Left forelimb (tissue), 1 donor: Measurements from ENCODE around the gene SNAP25.

Experiments used
- DNase-seq: peaks from one replicate; pipeline ENCODE4 v3.0.0-alpha.2; 2018; ENCODE audit warnings: low spot score

The SNAP25 gene

DNA sequence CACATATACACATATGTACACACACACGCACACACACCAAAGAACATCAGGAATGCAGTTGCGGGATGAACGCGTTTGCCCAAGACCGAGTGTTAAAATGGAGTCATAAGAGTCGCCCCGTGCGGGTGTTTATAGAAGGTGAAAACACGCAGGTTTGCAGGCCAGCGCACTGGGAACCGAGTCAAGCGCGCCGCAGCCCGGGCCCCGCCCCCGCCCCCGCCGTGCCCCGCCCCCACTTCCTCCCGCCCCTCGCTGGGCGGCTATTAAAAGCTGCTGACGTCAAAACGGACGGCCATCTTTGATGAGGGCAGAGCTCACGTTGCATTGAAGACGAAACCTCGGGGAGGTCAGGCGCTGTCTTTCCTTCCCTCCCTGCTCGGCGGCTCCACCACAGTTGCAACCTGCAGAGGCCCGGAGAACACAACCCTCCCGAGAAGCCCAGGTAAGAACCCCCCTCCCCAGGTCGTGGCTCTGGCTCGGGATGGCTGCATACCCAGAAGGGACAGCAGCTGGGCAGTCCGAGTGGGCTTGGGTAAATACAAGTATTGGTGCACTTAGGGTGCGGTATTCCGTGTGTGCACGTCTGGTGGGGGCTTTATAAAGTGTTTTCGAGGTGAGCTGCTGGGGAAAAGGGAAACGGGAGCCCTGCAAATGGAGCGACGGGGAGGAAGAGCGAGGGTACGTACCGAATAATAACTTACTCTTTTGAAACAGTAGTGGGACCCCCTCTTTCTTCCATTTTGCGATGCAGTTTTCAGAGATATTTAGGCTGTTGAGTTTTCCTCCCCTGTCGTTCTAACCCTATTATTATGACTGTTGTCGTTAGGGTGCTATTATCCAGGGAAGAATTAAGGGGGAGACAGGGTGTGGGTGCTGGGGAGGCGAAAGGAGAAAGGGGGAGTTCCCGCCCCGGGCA, at the start of gene SNAP25:
TSS of gene SNAP25 (plus strand) at position 295 of the 916 bp plus-strand sequence. CDS start 56,662 bp downstream, outside the sequence.
- DNase-seq, result peak; percentile 88

DNA sequence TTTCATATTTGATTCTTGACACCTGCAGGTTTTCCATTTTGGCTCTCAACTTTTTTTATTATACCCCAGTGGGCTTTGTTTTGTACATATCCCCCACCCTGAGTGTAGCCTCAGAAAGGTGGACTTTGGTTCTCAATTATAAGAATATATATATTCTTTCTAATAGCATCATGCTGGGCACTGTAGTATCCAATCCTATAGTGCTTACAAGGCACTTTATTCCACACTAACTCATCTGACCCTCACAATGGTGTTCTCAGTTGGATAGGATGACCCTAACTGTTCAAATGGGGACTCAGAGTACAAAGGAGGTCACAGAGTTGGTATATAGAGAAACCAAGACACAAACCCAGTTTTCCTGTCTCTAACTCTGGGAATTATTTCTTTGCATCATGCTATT, 48.9 kb upstream of the SNAP25 start:
- no peak for DNase-seq

- no peak for DNase-seq
Observed at GRCh38 chr20:10170261-10170660, 48.4 kb upstream of the SNAP25 start.

- no peak for DNase-seq
Observed at GRCh38 chr20:10171864-10172751, 46.5 kb upstream of the SNAP25 start.

GRCh38 chr20:10172998-10173655, 45.5 kb upstream of the SNAP25 start:
- no peak for DNase-seq

DNA sequence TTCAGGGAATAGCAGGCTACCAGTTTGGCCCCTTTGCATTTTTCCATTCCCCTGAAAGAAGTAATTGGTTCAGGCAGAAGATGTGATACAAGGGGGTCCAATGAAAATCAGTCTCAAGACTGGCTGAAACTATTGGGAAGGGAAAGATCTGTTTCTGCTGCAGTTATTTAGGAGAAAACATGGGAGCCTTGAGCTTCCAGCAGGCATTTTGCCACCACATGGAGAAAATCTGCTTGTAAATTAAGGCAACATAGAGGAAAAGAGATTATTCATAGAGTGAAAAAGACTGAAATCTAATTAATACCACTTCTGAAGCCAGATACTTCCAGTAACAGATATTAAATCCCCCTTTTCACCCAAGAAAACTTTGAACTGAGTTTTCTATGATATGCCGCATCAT, 44.2 kb upstream of the SNAP25 start:
- no peak for DNase-seq

DNA sequence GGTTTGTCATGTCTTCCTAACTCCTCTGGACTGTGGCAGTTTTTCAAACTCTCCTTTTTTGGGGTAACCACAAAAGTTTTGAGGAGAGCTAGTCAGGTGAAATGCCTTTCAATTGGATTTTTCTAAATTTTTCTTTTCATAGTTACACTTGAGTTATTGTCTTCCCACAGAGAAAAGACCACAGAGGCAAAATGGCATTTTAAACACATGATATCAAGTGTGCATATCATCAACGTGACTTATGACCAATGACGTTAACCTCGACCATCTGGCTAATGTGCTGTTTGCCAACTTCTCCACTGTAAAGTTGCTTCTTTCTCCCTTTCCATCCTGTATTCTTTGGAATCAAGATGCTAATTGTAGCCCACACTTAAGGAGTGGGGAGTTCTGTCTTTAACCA, 41.3 kb upstream of the SNAP25 start:
- no peak for DNase-seq

DNA sequence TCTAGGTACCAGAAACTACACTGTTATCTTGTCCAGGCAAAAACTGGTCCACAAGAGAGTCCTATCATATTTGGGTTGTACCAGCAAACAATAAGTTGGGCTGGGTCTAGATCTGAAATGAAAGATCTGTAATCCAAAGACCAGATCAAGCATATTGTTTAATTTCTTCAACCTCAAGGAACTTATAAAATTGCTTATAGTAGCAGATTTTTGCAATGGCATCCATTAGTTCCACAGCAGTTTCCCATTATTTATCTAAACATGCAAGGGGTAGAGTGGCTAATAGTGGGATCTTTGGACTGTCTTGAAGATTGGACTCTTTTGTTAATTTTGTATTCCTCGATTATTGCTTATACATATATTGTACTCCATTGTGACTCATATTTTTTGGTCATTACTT, 40.5 kb upstream of the SNAP25 start:
- DNase-seq, result no peak

DNA sequence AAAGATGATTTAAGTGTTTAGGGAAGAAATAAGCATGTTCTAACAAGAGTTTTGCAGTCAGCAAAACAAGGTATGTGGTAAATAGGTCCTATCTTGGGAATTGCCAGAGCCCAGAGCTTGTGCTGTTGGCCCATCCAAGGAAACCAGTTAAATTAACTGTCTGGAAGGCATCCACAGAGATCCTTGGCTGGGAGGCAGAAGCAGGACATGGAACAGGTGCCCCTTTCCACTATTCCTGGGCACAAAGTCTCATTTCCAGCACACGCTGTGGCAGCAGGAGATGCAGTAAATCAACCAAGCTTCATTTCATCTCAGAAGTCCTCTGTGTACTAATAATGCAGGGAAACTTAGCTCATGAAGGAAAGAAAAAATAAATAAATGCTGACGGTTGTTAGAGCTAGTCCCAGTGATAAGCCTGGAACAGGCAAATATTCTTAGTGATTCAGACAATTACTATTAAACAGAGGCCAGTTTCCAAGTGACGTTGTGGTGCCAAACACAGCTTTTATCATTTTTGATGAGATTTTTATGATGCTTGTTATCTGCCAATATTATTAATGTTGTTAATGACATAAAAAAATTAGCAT, 39.8 kb upstream of the SNAP25 start:
- DNase-seq, result no peak

GRCh38 chr20:10179574-10180298, 38.9 kb upstream of the SNAP25 start:
- DNase-seq, result no peak

DNA sequence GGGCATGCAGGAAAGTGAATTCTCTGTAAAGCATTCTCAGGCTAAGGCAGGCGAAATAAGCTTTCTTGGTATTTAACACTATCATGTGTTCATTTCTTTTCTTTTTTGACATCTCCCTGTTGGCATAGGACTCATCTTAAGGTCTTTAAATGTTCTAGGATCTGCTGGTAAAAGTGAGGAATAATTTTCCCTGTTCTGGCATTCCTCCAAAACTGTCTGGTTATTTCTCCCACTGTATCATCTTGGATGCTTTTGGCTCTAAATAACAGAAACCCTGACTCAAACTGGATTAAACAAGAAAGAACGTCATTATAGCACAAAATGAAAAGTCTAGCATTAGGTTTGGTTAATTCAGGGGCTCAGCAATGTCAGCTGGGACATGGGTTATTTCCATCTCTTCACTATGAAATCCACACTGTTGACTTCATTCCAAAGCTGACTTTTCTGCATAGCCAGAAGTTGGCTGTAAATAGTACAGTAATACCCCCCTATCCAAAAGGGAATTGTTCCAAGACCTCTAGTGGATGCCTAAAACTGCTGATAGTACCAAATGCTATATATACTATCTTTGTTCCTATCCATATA, 37.9 kb upstream of the SNAP25 start:
- no peak for DNase-seq

DNA sequence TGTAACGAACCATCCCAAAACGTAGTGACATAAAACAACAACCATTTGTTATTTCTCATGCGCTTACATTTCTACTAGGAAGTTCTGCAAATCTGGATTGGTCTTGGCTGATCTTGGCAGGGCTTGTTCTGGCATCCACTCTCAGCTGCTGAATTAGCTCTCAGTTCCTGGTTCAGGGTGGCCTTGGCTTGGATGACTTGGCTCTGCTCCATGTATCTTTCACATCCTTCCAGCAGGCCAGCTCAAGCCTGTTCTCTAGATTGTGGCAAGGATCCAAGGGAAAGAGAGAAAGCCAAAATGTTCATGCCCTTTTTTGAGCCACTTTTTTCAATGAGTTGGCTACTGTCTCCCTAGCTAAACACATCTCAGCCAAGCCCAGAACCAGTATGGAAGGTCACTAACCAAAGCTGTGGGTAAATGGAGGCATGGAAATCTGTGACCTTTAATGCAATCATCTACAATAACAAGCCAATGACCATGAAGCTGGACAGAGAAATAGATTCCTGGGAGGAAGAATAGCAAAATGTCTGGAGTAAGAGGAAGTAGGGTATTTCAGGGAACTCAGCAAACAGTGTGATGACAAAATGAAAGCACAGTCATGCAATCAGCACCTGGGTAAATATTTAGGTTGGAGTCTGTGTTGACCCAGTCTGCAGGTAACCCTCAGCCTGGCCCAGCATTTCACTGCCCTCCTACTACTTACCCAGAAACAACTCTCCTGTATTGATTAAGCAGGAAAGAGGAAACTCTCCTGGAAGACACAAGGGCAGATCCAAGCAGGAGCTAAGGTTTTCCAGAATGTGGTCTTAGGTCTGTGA, 32.7 kb upstream of the SNAP25 start:
- no peak for DNase-seq

- no peak for DNase-seq
Observed at GRCh38 chr20:10190456-10190855, 28.2 kb upstream of the SNAP25 start.

DNA sequence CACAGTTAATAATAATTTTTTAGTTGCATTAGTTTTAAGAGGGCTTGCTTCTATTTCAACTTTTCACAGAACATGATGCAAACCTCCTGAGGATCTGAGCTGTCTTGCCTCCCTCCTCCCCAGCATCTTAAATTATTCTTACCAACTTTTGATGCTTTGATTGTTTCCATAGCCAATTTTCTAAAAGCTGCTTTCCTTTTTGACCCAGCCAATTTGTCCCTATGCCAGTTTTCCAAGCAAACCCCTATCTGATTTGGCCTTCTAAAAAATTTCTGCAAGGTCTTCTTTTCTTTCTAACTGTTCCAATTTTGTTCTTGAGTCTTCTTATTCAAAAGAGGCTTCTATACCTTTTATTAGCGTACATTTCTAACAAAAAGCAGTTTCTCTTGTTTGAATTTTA, 26.5 kb upstream of the SNAP25 start:
- DNase-seq, result no peak

GRCh38 chr20:10194166-10194565, 24.5 kb upstream of the SNAP25 start:
- DNase-seq, result no peak

DNA sequence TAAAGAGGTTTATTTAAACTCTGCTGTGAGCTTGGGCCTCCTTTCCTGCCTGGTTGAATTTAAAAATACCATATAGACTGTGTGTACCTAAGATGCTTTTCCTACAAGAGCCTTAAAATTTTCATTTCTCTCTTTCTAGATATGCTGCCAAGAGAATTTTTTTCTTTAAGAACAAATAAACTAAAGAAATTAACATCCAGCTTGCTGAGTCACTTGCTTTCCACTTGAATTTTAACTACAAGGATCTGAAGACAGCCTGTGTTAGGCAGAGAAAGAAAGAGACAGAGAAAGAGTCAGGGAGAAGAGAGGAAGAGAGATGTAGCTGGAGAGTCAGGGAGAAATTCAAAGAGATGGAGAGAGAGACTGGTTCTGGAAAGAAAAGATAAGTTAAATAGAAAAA, 18.3 kb upstream of the SNAP25 start:
- no peak for DNase-seq

DNA sequence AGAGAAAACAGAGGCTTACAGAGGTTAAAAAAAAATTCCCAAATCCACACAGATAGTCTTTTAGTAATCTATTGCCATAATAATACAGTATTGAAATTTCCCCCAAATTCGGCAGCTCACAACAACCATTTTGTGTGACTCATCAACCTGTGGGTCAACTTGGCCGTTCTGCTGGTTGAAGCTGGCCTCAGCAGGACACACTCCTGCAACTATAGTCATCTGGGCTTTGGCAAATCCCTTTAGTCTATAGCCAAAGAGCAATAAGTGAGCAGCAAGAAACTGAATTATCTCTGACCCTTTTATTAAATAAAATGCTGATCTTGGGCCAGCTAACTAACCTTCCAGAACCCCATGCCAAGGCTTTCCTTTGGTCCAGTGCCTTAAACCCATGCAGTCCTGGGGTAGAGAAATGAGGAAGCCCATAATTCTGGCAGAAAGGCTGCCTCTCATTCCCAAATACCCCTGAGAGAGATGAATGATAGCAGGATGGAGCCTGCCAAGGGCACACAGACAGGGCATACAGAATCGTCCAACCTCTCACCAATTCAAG, 17.2 kb upstream of the SNAP25 start:
- DNase-seq, result no peak

DNA sequence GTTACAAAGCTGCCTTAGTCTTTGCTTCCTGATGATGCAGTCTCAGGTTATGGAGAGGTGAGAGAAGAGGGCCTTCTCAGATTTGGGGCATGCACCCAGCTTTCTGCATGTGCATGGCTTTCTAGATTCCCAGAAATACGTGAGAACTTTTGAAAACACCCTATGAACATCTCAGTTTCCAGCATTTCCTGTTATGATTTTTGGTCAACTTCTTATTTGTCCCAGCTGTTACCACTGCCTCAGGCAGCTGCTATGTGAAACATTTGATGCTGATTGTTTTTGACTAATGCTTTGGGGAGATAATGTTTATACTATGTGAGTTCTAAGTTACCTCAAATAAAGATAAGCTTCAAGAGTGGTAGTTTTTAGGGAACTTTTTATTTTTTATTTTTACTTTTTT, 9.5 kb upstream of the SNAP25 start:
- no peak for DNase-seq

GRCh38 chr20:10213526-10213925, 5.1 kb upstream of the SNAP25 start:
- no peak for DNase-seq
